Endothelial cell of umbilical vein (primary cell): ENCODE data around the gene NAXE. TPM values are rescaled to one million over a fixed set of nuclear protein-coding genes. Genes with fewer than 3 reads are reported as not detected.

Experiments
- BruUV-seq: library from RNA; stranded (reverse); fragments of 400-500 nt; replicated peaks from 2 replicates; lab custom pipeline; 2021; lab: Mats Ljungman, UMichigan
- CTCF ChIA-PET: fragments of 300-600, 350-600 bp; sonication (Branson Sonifier 250); formaldehyde crosslinking; loops from one replicate; lab custom pipeline; 2021; ENCODE audit warnings: antibody characterized with exemption, inconsistent platforms; lab: Charles Lee
- POLR2A ChIA-PET: fragments of 300-600, 350-600 bp; sonication (Branson Sonifier 250); formaldehyde crosslinking; loops from one replicate; lab custom pipeline; 2021; ENCODE audit warnings: antibody characterized with exemption, inconsistent platforms; lab: Charles Lee
- DNase-seq: peaks from one replicate; pipeline ENCODE4 v3.0.0-alpha.2; 2011; ENCODE audit warnings: low read depth, low spot score
- FAIRE-seq: peaks from 2 replicates; lab custom pipeline; 2011; peaks lifted over from hg19 to GRCh38; lab: Jason Lieb, UNC
- H2AFZ ChIP-seq: 2 replicates; pipeline ENCODE4 v1.6.0; 2012; ENCODE audit warnings: low read depth, low read length, control low read depth, inconsistent platforms
- H3K27ac ChIP-seq: 2 replicates; pipeline ENCODE4 v1.5.1; 2011; ENCODE audit warnings: low read depth, mild to moderate bottlenecking, control low read depth, low read length, moderate library complexity; ENCODE audit not compliant: insufficient read depth
- H3K27me3 ChIP-seq, 2 experiments: 2 replicates each; pipeline versions ENCODE4 v1.6.0 to v1.6.1; 2011; ENCODE audit warnings: low read length in 2 of 2, mixed read lengths in 1 of 2; ENCODE audit not compliant: control insufficient read depth in 2 of 2, insufficient read depth in 2 of 2
- H3K36me3 ChIP-seq, 2 experiments: 2 replicates in 1 of 2; 3 replicates in 1 of 2; pipeline ENCODE4 v1.5.1; 2011; ENCODE audit warnings: low read length in 2 of 2, mild to moderate bottlenecking in 1 of 2, moderate library complexity in 1 of 2; ENCODE audit not compliant: control insufficient read depth in 2 of 2, insufficient read depth in 2 of 2; ENCODE audit errors: extremely low read depth in 1 of 2
- H3K4me1 ChIP-seq: 3 replicates; pipeline ENCODE4 v1.5.1; 2011; ENCODE audit warnings: mild to moderate bottlenecking, low read length; ENCODE audit not compliant: control insufficient read depth, insufficient read depth; ENCODE audit errors: extremely low read depth
- H3K4me2 ChIP-seq: 2 replicates; pipeline ENCODE4 v1.6.1; 2011; ENCODE audit warnings: low read length, control low read depth, mixed read lengths; ENCODE audit not compliant: insufficient read depth
- H3K4me3 ChIP-seq, 3 experiments: fragments of 200-600 bp in 1 of 3; sonication (generic), shearing (Covaris generic) in 1 of 3; replicated peaks in 1 of 3; 2 replicates each; pipeline ENCODE4 v1.5.1; 2011 to 2016; ENCODE audit warnings: control low read depth in 3 of 3, low read length in 3 of 3, mild to moderate bottlenecking in 2 of 3, inconsistent platforms in 1 of 3, low read depth in 1 of 3, moderate library complexity in 1 of 3; ENCODE audit not compliant: insufficient read depth in 1 of 3
- H3K79me2 ChIP-seq: 2 replicates; pipeline ENCODE4 v1.6.0; 2012; ENCODE audit warnings: low read length, inconsistent platforms; ENCODE audit not compliant: control insufficient read depth, insufficient read depth
- H3K9ac ChIP-seq: replicated peaks from 2 replicates; pipeline ENCODE3; 2011; ENCODE audit warnings: low read length, control low read depth; ENCODE audit not compliant: insufficient read depth; ENCODE audit errors: extremely low read depth
- H3K9me1 ChIP-seq: replicated peaks from 3 replicates; pipeline ENCODE4 v1.6.0; 2011; ENCODE audit warnings: mild to moderate bottlenecking, low read length; ENCODE audit not compliant: control insufficient read depth, insufficient read depth; ENCODE audit errors: extremely low read depth
- H3K9me3 ChIP-seq: replicated peaks from 2 replicates; pipeline ENCODE4 v1.5.1; 2012; ENCODE audit warnings: low read length, inconsistent platforms; ENCODE audit not compliant: control insufficient read depth, insufficient read depth
- H4K20me1 ChIP-seq: replicated peaks from 2 replicates; pipeline ENCODE3; 2011; ENCODE audit warnings: mild to moderate bottlenecking, low read length; ENCODE audit not compliant: control insufficient read depth, insufficient read depth; ENCODE audit errors: extremely low read depth
- CTCF ChIP-seq, 2 donors: IDR thresholded peaks; 1 replicate in 1 of 2; 2 replicates in 1 of 2; pipeline ENCODE4 v1.5.1; 2011; ENCODE audit warnings: low read length in 2 of 2, mild to moderate bottlenecking in 2 of 2, moderate library complexity in 2 of 2, control low read depth in 1 of 2, inconsistent platforms in 1 of 2, low read depth in 1 of 2; ENCODE audit not compliant: insufficient read depth in 1 of 2; ENCODE audit errors: extremely low read depth in 1 of 2
- EZH2 ChIP-seq: IDR thresholded peaks from 2 replicates; pipeline ENCODE4 v1.6.1; 2012; ENCODE audit warnings: borderline replicate concordance, low read depth, mild to moderate bottlenecking, moderate library complexity, low read length, inconsistent platforms; ENCODE audit not compliant: severe bottlenecking
- FOS ChIP-seq: IDR thresholded peaks from 2 replicates; pipeline ENCODE4 v1.6.1; 2011; ENCODE audit warnings: mild to moderate bottlenecking, low read length, moderate library complexity, borderline replicate concordance; ENCODE audit not compliant: insufficient read depth
- GATA2 ChIP-seq: IDR thresholded peaks from 2 replicates; pipeline ENCODE4 v1.7.0; 2011; ENCODE audit warnings: low read depth, mild to moderate bottlenecking, moderate library complexity, mixed read lengths, low read length; ENCODE audit not compliant: insufficient read length, insufficient read depth
- JUN ChIP-seq: IDR thresholded peaks from 2 replicates; pipeline ENCODE4 v1.6.1; 2011; ENCODE audit warnings: borderline replicate concordance, low read depth; ENCODE audit not compliant: insufficient read length, insufficient read depth
- MAX ChIP-seq: IDR thresholded peaks from 2 replicates; pipeline ENCODE4 v1.6.1; 2011; ENCODE audit not compliant: insufficient read depth, insufficient read length
- MYC ChIP-seq: IDR thresholded peaks from one replicate; pipeline ENCODE4 v1.6.1; 2011; ENCODE audit warnings: mild to moderate bottlenecking, low read depth, low read length
- POLR2A ChIP-seq: IDR thresholded peaks from 2 replicates; pipeline ENCODE4 v1.6.1; 2012; ENCODE audit warnings: low read depth, mild to moderate bottlenecking, control low read depth, low read length
- POLR2AphosphoS5 ChIP-seq: IDR thresholded peaks from 2 replicates; pipeline ENCODE4 v1.6.1; 2012; ENCODE audit warnings: low read depth, mild to moderate bottlenecking, control low read depth, low read length, moderate library complexity; ENCODE audit not compliant: insufficient read depth
- dilution Hi-C: fragments of 300-500 bp; cut with MboI; formaldehyde crosslinking; loops from one replicate; pipeline ENCODE4 v1.15.0; 2019; ENCODE audit warnings: low sequenced_read_pairs; ENCODE audit not compliant: extremely low pct_ligation_motif_present
- intact Hi-C: fragments of 100-400 bp; cut with micrococcal nuclease; formaldehyde crosslinking; loops from one replicate; pipeline ENCODE4 v1.10.0; 2022
- polyA plus RNA-seq, 4 experiments: library from polyadenylated mRNA; depleted of rRNA in 3 of 4; stranded (reverse) in 3 of 4; unstranded in 1 of 4; fragments of >200 nt; gene quantifications; 2 replicates each; pipeline versions ENCODE4 v1.2.1 to v1.2.3, GENCODE V29; 2011 to 2012; ENCODE audit warnings: missing spikeins in 1 of 4
- total RNA-seq: library from RNA; stranded (reverse); gene quantifications from 2 replicates; pipeline ENCODE4 v1.2.3, GENCODE V29; 2021

Gene NAXE
- total and polyA plus RNA-seq, 2 donors (not counting 3 experiments of a cell fraction or from before 2014, with no cell fraction given) = 76.2 to 187 TPM

GRCh38 chr1:156596426-156596825 is 4.8 kb downstream of the NAXE start:
- Histone ChIP-seq H3K27me3 (no peaks in the 10 kb centered on the region), H3K4me1 (peaks cover 19% of the 10 kb centered on the region), H3K36me3 (peaks cover 0 to 34% of the 10 kb centered on the region in 2 experiments), H4K20me1 (no peaks in the 10 kb centered on the region), H3K79me2 (peaks cover 24% of the 10 kb centered on the region), H3K4me2 (no peak overlapping the region), H3K9me1 (no peaks in the 10 kb centered on the region), H2AFZ (no peak overlapping the region), H3K27ac (no peak overlapping the region), H3K9ac (no peak overlapping the region), H3K4me3 (no peak overlapping the region), H3K9me3 (no peaks in the 10 kb centered on the region)
- no TSS peak for BruUV-seq
- intact Hi-C loops = no loop called here
- ChIA-PET CTCF (interaction anchor here (0.5 to 1.3 kb wide), 3 partner anchors 9 to 150 kb away, joined by 3 to 4 read pairs (median 3); no protein-coding TSS in a partner anchor), POLR2A (no interaction called here)
- dilution Hi-C loops = no loop called here
- no peak for DNase-seq
- FAIRE-seq = no peak
- TF ChIP-seq CTCF (IDR thresholded peaks at IDR 0.05; ENCODE audit: extremely low read depth in 1 of 2, insufficient read depth in 1 of 2, low read depth in 1 of 2, low read length in 2 of 2) (no peak), MYC (no peak), FOS (no peak), POLR2AphosphoS5 (no peak), MAX (no peak), JUN (no peak), GATA2 (no peak), EZH2 (no peak), POLR2A (no peak)
